Transverse colon (tissue), 4 donors: ENCODE measurements around the gene CYTH3. TPM values are rescaled to one million over a fixed set of nuclear protein-coding genes. Genes with fewer than 3 reads are reported as not detected.

ENCODE experiments used
- DNase-seq: peaks from one replicate; pipeline ENCODE4 v3.0.0-alpha.2; 2019
- H3K27ac ChIP-seq, 4 donors: fragments of 200-600 bp; sonication (generic); 2 replicates each; pipeline ENCODE4 v1.5.1; 2016 to 2018; ENCODE audit warnings: inconsistent platforms in 4 of 4
- H3K27me3 ChIP-seq: fragments of 200-600 bp; sonication (generic); 2 replicates; pipeline ENCODE4 v1.5.1; 2017; ENCODE audit warnings: inconsistent platforms
- H3K36me3 ChIP-seq, 4 donors: fragments of 200-600 bp; sonication (generic); 2 replicates each; pipeline ENCODE4 v1.5.1; 2017 to 2019; ENCODE audit warnings: inconsistent platforms in 4 of 4
- H3K4me1 ChIP-seq, 4 donors: fragments of 200-600 bp; sonication (generic); 2 replicates each; pipeline ENCODE4 v1.5.1; 2017 to 2020; ENCODE audit warnings: inconsistent platforms in 4 of 4
- H3K4me3 ChIP-seq, 4 donors: fragments of 200-600 bp; sonication (generic); 1 replicate in 1 of 4; 2 replicates in 3 of 4; pipeline versions ENCODE4 v1.5.1 to v1.6.1; 2017 to 2019; ENCODE audit warnings: inconsistent platforms in 4 of 4
- H3K9me3 ChIP-seq, 2 donors: fragments of 200-600 bp; sonication (generic); 2 replicates each; pipeline ENCODE4 v1.5.1; 2017 to 2019; ENCODE audit warnings: inconsistent platforms in 2 of 2
- EP300 ChIP-seq: sonication (generic); formaldehyde crosslinking; IDR thresholded peaks from one replicate; pipeline ENCODE4 v1.6.1; 2017; ENCODE audit warnings: antibody characterized with exemption, low read depth
- POLR2A ChIP-seq: fragments of 450-650 bp; IDR thresholded peaks from one replicate; pipeline ENCODE4 v1.6.1; 2016; ENCODE audit warnings: antibody characterized with exemption, mild to moderate bottlenecking, moderate library complexity
- POLR2AphosphoS5 ChIP-seq, 3 donors: sonication (generic); formaldehyde crosslinking; IDR thresholded peaks; one replicate each; pipeline ENCODE4 v1.6.1; 2016; ENCODE audit warnings: antibody characterized with exemption in 3 of 3
- WGBS, 2 donors: methylation state at CpG; one replicate each; pipeline ENCODE4 v1.1.5; 2018; ENCODE audit warnings: low coverage in 1 of 2; 5-methylcytosine and 5-hydroxymethylcytosine counted together
- in situ Hi-C, 4 donors: fragments of 200-750 bp; cut with MboI; loops; one replicate each; pipeline versions ENCODE4 v1.15.0 to v1.15.1; 2017; ENCODE audit warnings: low sequenced_read_pairs in 3 of 4, low pct_ligation_motif_present in 1 of 4, low pct_unique_long_range_greater_than_20kb in 1 of 4
- intact Hi-C: fragments of 100-400 bp; cut with DNase I; formaldehyde crosslinking; loops from one replicate; pipeline ENCODE4 v1.15.1; 2023; ENCODE audit warnings: low total_unique reads
- total RNA-seq, 4 donors: library from RNA; depleted of rRNA; stranded (reverse); fragments of >200 nt; gene quantifications; one replicate each; pipeline ENCODE4 v1.1.0, GENCODE V29; 2016
- TF ChIP-seq, protein P1 (sequence below), 5 experiments: fragments of 200-600 bp in 3 of 5; fragments of 450-650 bp in 2 of 5; sonication (generic) in 3 of 5; IDR thresholded peaks; 1 replicate in 2 of 5; 2 replicates in 3 of 5; pipeline ENCODE4 v1.5.1; 2016 to 2017; ENCODE audit warnings: antibody characterized with exemption in 5 of 5, inconsistent platforms in 3 of 5, mild to moderate bottlenecking in 2 of 5, moderate library complexity in 1 of 5

CYTH3 gene
- total RNA-seq, 4 donors from 2014 or later: 15.0 to 25.4 (median 19.4) TPM

DNA sequence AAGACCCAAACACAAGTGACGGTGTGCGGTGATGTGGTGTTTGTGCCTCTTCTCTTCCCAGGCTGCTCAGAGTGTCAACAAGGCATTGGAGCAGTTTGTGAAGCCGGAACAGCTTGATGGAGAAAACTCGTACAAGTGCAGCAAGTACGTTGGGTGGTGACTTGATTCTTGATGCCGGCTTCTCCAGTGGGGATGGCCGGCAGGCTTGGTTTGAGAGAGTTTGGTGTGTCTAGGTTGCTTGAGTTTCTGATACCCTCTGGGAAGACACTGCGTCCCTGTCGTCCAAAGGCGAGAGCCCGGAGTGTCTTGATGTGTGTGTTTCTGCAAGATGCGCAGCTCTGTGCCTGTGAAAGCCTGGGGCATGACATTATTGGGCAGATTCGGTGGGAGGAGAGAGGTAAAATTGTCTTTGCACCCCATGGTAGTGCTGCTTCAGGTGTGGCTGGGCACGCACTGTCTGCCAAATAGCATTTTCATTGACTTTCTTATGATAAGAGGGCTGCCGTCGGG is 129.5 kb downstream of the CYTH3 start:
- DNase-seq: no peak
- WGBS, 2 donors: 94 to 100% methylated on average over 2 to 16 of the region's 16 CpGs
- H3K27ac ChIP-seq: no peak overlapping the region
- no peaks in the 10 kb centered on the region for H3K4me1 ChIP-seq
- H3K27me3 ChIP-seq: no peaks in the 10 kb centered on the region
- intact Hi-C loops (no loop called here), in situ Hi-C loops (no loop called here)
- H3K4me3 ChIP-seq: no peak overlapping the region
- TF ChIP-seq, protein P1, sequence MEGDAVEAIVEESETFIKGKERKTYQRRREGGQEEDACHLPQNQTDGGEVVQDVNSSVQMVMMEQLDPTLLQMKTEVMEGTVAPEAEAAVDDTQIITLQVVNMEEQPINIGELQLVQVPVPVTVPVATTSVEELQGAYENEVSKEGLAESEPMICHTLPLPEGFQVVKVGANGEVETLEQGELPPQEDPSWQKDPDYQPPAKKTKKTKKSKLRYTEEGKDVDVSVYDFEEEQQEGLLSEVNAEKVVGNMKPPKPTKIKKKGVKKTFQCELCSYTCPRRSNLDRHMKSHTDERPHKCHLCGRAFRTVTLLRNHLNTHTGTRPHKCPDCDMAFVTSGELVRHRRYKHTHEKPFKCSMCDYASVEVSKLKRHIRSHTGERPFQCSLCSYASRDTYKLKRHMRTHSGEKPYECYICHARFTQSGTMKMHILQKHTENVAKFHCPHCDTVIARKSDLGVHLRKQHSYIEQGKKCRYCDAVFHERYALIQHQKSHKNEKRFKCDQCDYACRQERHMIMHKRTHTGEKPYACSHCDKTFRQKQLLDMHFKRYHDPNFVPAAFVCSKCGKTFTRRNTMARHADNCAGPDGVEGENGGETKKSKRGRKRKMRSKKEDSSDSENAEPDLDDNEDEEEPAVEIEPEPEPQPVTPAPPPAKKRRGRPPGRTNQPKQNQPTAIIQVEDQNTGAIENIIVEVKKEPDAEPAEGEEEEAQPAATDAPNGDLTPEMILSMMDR (IDR thresholded peaks at IDR 0.05): no peak
- TF ChIP-seq EP300 (no peak), POLR2AphosphoS5 (IDR thresholded peaks at IDR 0.05) (no peak), POLR2A (no peak)
- H3K36me3 ChIP-seq: peaks cover 0 to 48% (median 20%) of the 10 kb centered on the region in 4 donors
- H3K9me3 ChIP-seq: no peaks in the 10 kb centered on the region

DNA sequence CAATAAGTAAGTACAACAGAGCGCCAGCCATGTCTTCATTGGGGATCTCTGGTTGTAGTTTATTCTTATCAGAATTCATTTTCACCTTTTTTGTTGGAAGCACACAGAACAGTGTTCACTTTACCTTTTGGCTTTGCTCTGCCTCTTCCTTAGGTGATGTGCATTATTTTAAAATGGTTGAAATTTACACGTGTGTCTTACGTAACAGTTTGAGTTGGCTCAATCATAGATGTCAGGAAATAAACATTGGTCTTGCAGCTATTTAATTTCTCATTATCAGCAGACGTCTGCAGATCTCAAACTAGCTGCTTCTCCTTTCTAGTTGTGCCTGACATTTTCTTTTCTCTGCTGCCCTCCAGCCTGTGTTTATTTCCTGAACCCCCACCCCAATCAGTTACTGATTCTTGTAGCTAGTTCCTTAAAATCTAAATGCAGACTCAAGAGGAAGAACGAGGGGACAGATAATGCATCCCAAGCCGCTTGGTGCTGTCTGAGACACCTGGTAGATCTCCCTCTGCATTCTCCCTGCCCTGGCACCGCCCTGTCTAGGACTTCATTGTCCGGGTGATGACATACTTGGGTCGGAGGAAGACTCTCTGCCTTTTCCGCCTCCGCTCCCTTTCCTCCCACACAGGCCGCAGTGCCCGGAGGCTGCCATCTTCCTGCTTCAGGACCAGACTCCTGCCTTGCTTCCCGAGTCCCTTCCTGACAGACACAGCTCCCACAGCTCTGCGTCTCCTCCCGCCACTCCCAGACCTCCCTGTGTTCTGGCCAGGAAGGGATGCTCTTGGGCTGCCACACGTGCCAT is 133.0 kb downstream of the CYTH3 start:
- no peak for TF ChIP-seq EP300
- no peak for TF ChIP-seq POLR2A
- no peak for TF ChIP-seq POLR2AphosphoS5 (IDR thresholded peaks at IDR 0.05)
- TF ChIP-seq, protein P1 (IDR thresholded peaks at IDR 0.05): no peak
- Histone ChIP-seq H3K9me3 (no peaks in the 10 kb centered on the region), H3K27ac (no peak overlapping the region), H3K4me1 (no peaks in the 10 kb centered on the region), H3K4me3 (no peak overlapping the region), H3K36me3 (peaks cover 0 to 23% (median 10%) of the 10 kb centered on the region in 4 donors), H3K27me3 (no peaks in the 10 kb centered on the region)
- WGBS, 2 donors: 73 to 87% methylated on average over 4 to 17 of the region's 17 CpGs
- no peak for DNase-seq
- in situ Hi-C loops: no loop called here
- intact Hi-C loops: no loop called here

DNA sequence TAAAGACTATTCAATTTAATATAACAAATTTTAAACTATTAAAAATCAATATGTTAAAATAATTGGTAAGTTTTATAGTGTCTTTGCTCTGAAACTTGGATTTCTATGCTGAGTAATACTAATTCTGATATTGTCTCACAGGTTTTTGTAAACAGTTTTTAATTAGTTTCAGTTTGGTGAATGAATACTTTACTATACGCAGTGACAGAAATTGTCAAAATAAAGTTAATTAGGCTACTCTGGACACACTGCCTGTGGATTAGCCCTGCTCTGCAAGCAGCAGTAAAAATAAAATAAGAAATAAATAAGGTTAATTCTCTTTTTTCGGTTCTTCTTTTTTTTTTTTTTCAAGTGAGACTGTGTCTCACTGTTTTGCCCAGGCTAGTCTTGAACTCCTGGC is 135.9 kb downstream of the CYTH3 start:
- WGBS, 2 donors: 86 to 100% methylated on average over 2 of the region's 2 CpGs
- Histone ChIP-seq H3K27ac (no peak overlapping the region), H3K27me3 (no peaks in the 10 kb centered on the region), H3K4me3 (no peak overlapping the region), H3K4me1 (no peaks in the 10 kb centered on the region), H3K36me3 (peaks cover 0 to 28% (median 7%) of the 10 kb centered on the region in 4 donors), H3K9me3 (no peaks in the 10 kb centered on the region)
- in situ Hi-C loops (no loop called here), intact Hi-C loops (no loop called here)
- no peak for DNase-seq
- TF ChIP-seq POLR2AphosphoS5 (IDR thresholded peaks at IDR 0.05) (no peak), POLR2A (no peak), EP300 (no peak)
- TF ChIP-seq, protein P1 (IDR thresholded peaks at IDR 0.05): no peak

DNA sequence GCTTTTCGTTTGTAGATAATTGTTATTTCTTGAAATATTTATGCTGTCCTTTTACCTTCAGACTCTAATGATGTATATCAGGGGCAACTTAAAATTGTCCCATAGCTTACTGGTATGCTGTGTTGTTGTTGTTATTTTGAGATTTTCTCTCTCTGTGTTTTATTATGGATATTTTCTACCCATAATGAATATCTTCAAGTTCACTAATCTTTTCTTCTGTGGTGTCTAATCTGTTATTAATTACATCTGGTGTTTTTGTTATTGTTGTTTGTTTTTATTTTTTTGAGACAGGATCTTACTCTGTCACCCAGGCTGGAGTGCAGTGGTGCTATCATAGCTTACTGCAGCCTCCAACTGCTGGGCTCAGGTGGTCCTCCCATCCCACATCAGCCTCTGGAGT is 139.2 kb downstream of the CYTH3 start:
- intact Hi-C loops: no loop called here
- H3K9me3 ChIP-seq: no peaks in the 10 kb centered on the region
- peaks cover 0 to 19% (median under 1%) of the 10 kb centered on the region in 4 donors for H3K36me3 ChIP-seq
- H3K4me3 ChIP-seq: no peak overlapping the region
- WGBS, 2 donors: 90 to 97% methylated on average over 1 of the region's 1 CpG
- no peak overlapping the region for H3K27ac ChIP-seq
- H3K4me1 ChIP-seq: no peaks in the 10 kb centered on the region
- H3K27me3 ChIP-seq: no peaks in the 10 kb centered on the region
- no peak for DNase-seq
- in situ Hi-C loops: no loop called here
- TF ChIP-seq POLR2A (no peak), POLR2AphosphoS5 (IDR thresholded peaks at IDR 0.05) (no peak), EP300 (no peak)
- TF ChIP-seq, protein P1 (IDR thresholded peaks at IDR 0.05): no peak
